ENCODE data around the gene NDRG4.

NDRG4 gene

GRCh38 chr16:58548378-58548777, 48.4 kb downstream of the NDRG4 start:
- no peak for DNase-seq

- no peak for DNase-seq
These were observed 51.6 kb downstream of the NDRG4 start for GRCh38 chr16:58551496-58551895.

- no peak for DNase-seq
These were observed 56.7 kb downstream of the NDRG4 start for GRCh38 chr16:58556678-58557077.

Measured in NCI-H510A (cell line).